ENCODE measurements around the gene NAA60.

The NAA60 gene

DNA sequence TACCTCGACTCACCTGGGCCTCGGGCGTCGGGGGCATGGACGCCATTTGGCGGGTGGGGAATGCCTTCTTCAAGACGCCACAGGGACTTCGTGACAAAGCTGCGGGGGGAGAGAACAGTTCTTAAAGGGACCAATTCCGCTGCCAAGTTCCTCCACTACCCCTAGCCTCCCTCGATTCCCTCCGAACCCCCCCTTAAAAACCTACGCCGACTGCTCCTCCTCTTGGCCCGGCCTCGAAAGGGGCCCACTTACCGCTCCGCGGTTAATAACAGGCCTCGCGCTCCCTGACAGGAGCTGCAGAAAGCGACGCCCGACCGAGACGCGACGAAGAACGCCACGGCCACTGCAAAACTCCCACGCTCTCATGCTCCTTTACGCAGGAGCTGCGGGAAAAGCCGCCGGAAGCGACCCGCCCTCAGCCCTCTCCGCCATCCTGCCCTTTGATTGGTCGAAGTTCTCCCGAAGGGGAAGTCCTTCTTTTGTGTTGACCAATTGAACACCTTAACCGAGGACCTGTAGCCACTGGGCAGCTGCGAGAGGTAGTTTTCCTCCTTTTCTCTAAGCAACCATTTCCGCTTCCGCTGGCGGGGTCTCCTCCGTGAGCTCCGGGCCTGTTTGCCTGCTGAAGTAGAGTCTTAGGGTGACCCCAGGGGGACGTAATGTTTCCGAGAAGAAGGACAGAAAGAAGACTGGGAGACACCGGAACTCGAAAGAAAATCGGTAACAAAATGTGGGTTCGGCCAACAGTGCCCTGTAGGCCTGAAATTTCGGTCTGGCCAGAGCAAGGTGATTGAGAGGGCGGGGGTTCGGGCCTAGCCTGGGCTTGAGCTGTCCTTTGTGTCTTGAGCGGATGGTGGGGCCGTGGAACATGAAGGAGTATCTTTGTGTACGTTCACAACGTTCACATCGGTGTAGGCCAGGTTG lies at the start of gene NAA60, which contains the start of gene ZNF597:
Gene NAA60 (plus strand): TSS at position 573 of the 924 bp plus-strand sequence. CDS start 32,548 bp downstream, outside the sequence.
Gene ZNF597 (minus strand): TSS at position 397 of the 924 bp plus-strand sequence. CDS start 351 bp downstream, at position 46.
- peak; percentile 55 to 76 (median 58) for DNase-seq (ENCODE audit: low read depth in 3 of 3)

DNA sequence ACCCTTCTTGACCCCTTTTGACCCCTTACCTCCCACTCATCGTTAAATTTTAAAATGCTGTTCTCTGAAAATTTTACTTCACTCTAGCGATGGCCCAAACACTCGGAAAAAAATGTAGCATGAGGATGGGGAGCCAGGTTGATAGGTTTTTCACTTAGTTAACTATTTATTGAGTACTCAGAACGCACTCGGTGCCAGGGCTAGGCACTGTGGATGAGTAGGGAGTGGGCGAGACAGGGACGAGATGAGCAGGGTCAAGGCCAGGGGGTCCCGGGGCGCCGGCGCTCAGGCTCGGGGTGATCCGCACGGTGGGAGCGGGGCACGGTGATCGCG lies 43.1 kb upstream of the NAA60 start:
- DNase-seq (ENCODE audit: low read depth in 3 of 3), result no peak

DNA sequence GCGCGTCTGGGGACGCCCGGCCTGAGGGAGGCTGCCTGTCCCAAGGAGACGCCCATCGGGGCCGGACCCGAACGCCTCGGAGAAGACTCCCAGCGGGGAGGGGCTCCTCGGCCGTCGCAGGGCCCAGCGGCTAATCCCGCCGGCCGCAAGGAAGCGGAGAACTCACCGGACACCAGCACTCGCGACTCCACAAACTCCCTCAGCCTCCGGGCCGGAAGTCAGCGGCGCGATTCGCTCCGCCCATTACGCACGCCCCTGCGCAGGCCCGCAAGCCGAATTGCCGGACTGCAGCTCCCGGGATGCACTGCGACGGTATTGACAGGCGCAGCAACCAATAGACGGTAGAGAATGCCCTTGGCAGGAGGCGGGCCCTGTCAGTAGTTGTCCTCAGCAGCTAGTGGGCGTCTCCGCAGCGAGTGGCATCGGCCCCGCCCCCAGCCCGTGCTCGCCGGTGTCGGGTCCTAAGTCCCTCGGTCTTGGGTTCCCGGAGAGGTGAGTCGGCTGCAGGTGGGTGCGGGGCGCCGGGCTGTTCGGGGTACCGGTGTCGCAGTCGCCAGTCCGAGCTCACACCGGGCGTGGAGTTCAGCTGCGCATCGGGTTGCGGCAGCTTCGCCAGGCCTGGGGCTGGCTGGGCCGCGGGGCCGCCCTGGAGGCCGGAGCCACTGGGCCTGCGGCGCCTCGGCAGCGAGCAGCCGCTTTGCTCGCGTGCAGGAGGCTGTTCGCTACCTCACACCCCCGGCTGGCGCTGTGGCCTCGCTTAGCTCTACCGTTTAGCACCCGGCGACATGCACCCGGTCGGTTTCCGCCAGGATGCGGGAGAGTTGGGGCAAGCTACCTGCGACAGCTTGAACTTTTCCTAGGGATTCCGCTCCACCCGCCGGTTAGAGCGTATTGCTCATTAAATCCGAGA lies 42.4 kb upstream of the NAA60 start, which contains the start of the genes ZNF174 and ZSCAN32:
Gene ZNF174 (plus strand): TSS at position 437 of the 910 bp plus-strand sequence. CDS start 790 bp downstream, outside the sequence.
Gene ZSCAN32 (minus strand): TSS at position 226 of the 910 bp plus-strand sequence. CDS start 3,447 bp downstream, outside the sequence.
- peak; percentile 96 to 99 (median 97) for DNase-seq (ENCODE audit: low read depth in 3 of 3)

DNA sequence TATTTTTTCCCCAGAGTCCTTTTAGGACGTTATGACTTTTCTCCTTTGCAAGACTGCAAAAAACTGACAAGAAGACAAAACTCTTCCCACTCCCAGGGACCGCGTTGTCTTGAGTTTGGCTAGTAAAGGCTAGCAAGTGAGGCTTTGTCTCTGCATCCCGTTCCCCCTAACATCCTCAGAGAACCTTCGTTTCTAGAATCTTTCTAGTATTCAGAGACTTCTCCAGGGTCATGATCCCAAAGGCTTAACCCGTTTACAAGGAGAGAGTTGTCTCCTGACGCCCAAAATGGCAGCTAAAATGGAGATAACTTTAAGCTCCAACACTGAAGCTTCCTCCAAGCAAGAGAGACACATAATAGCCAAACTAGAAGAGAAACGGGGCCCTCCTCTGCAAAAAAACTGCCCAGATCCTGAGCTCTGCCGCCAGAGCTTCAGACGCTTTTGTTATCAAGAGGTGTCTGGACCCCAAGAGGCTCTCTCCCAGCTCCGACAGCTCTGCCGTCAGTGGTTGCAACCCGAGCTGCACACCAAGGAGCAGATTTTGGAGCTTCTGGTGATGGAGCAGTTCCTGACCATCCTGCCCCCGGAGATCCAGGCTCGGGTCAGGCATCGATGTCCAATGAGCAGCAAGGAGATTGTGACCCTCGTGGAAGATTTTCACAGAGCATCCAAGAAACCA lies 41.6 kb upstream of the NAA60 start:
- no peak for DNase-seq (ENCODE audit: low read depth in 3 of 3)

DNA sequence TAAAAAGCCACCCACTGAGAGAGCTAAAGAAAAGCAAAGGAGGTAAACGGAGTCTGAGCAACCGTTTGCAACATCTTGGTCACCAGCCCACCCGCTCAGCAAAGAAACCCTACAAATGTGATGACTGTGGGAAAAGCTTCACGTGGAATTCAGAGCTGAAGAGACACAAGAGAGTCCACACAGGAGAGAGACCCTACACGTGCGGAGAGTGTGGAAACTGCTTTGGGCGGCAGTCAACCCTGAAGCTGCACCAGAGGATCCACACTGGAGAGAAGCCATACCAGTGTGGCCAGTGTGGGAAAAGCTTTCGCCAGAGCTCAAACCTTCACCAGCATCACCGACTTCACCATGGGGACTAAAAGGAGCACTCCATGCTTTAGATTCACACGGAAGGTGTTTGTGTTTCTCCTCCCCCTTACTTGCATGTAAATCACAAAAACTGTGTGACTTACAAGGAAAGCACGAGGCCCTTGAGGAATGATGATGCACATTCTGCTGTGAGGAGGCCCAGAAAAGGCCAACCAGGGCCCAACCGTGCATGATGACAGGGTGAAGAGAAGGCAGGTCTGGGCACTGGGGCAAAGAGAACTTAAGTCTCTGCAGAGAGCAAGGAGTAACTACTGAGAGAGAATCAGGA lies 34.8 kb upstream of the NAA60 start:
- DNase-seq (ENCODE audit: low read depth in 3 of 3), result no peak

DNA sequence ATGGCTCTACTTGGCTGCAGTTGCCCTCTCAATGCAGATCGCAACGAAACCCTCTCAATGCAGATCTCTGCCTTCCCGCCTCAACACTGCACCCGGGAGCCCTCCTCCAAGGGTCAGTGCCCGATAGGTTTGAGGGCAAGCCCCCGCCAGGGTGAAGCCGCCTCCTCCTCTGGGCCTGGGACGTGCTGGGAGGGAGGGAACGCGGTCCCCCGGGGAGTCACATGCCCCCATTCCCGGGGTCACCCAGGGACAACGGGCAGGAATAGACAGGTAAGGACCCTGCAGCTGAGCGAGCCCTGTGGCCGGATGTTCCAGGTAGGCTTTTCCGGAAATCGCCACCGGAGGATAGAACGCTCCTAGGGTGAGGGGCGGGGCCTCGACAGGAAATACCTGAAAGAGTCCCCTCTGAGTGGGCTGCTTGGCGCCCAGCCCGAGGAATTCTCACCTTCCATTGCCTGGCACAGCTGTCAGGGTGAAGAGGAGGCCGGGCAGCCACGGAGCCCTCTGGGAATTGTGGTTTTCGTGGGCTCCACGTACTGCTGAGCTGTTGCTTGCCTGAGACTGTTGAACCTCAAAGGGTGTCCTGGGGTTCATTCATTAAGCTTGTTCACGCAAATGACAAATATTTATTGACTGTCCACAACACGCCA lies 29.6 kb upstream of the NAA60 start:
- DNase-seq (ENCODE audit: low read depth in 3 of 3), result no peak

DNA sequence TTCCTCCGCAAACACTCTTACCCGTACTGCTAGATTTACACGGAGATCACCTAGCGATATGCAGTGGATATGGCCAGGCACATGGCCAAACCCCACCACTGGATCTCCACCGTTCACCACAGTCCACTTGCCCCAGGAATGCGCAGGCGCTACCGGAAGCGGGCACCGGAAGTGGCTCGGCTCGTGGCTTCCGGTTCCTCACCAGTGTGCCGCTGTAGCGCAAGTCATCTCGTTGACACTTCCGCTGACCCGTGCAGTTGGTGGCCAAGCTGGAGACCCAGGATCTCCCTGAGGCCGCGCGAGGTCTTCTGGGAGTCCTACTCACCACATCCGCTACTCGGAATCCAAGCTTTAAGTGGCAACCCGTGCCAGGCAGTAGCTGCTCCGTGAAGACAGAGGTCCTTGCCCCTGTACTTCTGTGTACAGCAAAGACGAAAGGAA lies 11.7 kb upstream of the NAA60 start:
- DNase-seq (ENCODE audit: low read depth in 3 of 3), result peak; percentile 32 to 62 (median 32)

DNA sequence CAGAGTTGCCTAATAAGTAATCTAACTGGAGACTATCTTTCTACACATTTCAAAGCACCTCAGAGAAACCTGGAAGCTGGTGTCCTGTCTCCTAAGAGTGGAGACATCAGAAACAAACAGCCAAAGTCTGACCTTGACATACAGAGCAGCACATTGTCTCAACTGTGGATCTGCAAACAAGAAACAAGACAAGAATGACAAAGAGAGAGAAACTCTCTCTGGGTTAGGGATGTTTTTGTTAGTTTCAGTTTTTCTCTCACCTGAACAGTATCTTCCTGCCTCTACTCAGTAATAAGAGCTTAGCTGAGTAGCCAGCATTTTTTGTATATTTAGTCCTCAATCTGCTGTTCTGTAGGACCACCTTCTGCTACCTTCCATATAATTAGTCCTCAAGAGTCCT lies 9.1 kb upstream of the NAA60 start:
- no peak for DNase-seq (ENCODE audit: low read depth in 3 of 3)

DNA sequence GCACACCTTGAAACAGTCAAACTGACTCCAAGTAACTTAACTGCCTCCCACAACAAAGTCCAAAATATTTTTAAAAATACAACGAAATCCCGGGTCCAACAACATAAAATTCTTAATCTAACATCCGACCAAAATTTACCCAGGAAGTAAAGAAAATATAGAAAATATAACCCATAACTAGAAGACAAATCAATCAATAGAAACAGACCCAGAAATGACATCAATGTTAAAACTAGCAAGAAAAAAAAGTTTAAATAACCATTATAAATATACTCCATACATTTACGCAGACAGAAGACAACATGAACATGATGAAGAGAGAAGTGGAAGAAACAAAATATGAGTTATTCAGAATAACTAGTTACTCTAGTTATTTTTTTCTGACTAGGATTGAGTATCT lies 3.8 kb upstream of the NAA60 start:
- DNase-seq (ENCODE audit: low read depth in 3 of 3), result no peak

DNA sequence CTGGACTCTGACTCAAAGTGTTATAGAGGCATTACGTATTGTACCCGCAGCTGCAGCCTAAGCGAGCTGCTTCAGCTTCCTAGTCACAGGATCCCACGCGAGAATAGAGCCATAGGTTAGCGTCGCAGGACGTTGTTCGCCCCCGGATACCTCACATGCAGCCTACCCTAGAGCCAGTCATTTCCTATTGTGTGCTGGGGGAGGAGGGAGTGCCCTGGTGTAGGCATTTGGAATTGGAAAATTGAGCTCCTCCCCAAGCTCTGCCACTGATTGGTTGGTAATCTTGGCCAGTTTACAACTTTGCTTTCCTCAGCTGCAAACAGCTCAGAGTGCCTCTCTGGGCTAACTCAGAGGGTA lies 530 bp downstream of the NAA60 start:
- peak in 1 of 3 donors; percentile 46 for DNase-seq (ENCODE audit: low read depth in 3 of 3)

DNA sequence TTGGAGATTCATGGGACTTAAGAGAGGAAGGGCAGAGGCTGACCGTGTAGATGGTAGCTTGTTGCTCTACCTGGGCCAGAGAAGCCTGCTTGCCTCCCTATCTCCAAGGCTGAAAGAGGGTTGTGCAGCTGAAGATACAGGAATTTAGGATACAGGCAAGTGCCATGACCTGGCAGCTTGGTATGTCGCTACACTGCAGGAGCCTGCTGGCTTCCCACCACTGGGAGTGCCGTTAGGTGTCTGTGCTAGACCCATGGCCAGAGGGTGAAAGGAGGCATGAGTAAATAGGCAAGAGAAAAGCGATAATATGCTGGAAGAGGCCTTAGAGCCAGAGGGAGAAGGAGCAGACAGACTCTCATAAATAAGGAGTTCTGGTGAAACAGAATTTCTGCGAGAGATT lies 10.6 kb downstream of the NAA60 start:
- no peak for DNase-seq (ENCODE audit: low read depth in 3 of 3)

DNA sequence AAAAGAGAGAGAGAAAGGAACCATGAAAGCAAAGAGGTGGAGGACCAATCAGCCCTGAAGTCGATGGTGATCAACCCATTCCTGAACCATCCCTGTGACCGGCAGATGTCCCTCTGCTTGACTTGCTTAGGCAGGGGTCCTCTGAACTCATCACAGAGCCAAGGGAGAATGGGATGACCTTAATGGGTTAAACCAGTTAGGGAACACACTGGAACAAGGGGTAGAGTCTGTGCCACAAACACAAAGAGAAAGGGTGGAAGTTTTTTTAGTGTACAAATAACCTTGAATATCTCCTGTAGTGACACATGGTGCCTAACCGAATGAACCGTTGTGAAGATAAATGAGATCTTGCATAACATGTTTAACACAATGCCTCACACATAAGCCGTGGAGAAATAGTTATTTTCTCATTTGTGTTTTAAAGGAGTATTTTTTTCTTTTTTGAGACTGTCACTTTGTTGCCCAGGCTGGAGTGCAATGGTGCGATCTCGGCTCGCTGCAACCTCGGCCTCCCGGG lies 11.2 kb downstream of the NAA60 start:
- DNase-seq (ENCODE audit: low read depth in 3 of 3), result no peak

DNA sequence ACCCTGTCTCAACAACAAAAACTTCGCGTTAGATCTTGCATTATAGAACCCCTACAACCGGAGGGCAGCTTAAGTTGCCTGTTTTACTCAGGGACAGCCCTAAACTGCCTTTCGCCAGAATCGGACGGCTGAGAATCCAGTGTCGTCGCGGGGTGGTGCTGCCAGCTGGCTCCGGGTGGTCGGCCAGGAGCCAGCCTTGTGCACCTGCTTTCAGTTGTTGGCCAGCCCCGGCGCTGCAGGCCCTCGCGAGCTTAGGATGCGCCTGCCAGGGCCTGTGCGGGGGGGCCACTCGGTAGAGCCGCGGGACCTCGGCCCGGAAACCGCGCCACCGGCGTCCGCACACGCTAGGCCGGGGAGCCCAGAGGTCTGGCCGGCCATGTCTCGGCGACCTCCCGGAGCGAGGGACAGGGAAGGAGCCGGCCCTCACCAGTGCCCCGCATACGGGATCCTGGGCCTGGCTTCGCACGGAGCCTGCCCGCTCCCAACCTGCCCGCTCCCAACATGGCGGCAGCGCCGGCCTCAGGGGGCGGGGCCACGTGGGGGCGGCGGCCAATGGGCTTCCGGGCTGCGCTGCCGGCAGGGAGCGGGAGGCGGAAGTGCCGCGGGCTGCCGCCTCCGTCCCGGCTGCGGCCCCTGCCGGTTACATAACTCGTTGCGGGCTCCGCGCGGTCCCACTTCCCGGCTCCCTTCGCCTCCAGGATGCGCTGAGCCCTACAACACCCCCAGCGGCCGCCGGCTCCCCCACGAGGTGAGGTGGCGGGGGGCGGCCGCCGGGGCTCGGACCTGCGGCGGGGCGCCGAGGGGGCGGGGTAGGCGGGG lies 14.2 kb downstream of the NAA60 start:
- peak; percentile 79 to 84 (median 80) for DNase-seq (ENCODE audit: low read depth in 3 of 3)

DNA sequence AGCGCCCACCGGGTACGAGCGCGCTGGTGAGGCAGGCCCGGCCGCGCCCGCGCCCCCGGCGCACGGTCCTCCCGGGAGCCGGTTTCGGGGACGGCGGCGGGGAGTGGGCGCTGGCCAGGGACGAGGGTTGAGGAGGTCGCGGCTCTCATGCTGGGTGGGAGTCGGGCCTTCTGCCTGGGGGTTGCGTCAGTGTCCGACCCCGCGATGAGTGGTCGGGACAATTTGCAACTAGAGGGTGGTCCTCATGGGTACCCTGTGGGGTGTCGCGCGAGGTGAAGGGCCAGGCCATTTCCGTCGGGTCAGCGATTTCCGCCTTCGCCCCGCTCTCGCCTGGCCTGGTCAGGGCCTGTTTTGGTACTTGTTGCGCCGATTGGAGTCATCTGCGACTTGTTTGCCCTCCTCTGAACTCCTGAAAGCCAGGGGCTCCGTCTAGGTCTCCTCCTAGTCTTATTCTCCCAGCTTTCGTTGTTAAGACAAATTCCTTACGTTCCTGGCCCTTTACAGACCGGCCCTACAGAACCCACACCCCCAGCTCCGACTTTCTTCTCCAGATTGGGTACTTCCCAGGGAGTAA lies 14.9 kb downstream of the NAA60 start:
- no peak for DNase-seq (ENCODE audit: low read depth in 3 of 3)

DNA sequence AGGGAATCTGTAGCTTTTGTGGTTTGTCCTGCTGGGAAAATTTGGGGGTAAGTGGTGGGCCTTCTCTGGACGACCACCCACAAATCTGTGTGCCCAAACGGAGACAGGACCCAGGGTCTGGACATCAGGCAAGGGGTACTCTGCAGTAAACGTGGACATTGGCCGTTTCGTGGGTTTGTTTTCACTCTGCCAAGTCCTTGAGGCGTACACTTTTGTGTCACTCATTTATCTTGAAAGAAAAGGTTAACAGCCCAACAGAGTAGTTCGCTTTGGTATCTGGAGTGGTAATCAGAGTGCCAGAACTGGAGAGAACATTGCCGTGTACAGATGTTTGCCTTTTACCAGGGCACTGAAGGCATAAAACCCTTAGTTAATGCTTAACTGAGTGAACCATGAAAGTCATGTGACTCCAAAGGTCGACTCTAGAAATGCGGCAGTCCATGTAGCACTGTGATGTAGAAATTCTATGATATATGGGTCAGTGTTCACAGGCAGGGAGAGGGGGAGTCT lies 15.4 kb downstream of the NAA60 start:
- DNase-seq (ENCODE audit: low read depth in 3 of 3), result no peak

DNA sequence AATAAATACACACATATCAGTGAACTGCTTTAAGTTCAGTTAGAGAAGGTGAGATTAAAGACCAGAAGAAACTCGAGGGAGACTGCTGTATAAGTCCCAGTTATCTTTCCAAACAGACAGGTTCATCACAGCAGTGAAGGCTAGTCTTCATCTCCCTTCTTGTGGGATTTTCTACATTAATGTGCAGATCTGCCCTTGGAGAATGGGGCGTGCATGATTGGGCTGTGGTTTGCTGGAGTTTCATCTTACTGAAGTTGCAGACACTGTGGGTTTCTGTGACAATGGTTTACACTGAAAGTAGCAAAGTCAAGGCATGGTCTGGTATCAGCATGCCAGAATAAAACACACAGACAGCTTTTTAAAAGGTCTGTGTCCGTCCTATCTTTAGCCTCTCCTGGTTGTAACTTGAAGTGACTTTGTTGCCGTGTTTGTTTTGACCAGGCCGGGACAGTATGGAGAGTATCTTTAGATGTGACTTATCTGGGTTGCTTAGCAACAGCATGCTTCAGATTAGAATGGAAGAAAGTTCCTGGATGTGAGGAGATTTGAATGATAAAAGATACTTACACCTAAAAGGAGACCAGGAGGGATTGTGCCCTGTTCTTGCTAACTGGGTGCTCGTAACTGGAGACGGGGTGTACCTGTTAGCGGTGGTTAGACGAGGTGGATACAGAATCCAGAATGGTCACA lies 16.1 kb downstream of the NAA60 start:
- no peak for DNase-seq (ENCODE audit: low read depth in 3 of 3)

DNA sequence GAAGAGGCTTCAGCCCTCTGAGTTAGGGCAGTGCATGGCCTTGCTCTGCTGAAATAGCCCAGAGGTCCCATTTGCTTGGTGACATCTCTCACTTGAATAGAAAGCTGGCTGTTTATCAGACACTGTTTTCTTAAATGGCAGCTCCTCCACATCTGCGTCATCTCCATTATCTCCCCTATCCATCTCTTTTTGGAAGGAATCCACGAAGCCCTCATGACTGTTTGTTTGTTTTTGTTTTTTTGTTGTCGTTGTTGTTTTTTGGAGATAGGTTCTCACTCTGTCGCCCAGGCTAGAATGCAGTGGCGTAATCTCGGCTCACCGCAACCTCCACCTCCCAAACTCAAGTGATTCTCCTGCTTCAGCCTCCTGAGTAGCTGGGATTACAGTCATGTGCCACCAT lies 16.6 kb downstream of the NAA60 start:
- no peak for DNase-seq (ENCODE audit: low read depth in 3 of 3)

DNA sequence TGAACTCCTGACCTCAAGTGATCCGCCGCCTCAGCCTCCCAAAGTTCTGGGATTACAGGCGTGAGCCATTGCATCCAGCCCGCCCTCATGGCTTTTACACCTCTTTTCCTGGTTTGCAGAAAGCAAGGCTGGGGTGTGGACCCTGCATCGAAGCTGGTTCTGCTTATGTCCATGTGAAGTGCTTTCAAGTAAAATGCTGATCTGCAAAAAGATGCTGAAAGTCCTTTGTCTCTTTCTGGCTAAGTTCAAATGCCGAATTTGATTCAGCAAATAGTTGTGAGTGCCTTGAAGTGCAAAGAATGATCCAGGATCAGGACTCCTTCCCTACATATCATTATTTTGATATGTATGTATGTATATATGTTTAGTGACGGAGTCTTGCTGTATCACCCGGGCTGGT lies 17.1 kb downstream of the NAA60 start:
- no peak for DNase-seq (ENCODE audit: low read depth in 3 of 3)
